DOHH2 (cell line): ENCODE data around the gene SMG5.

Source experiments
- H3F3A ChIP-seq: fragments of 200-600 bp; sonication (generic), shearing (Covaris generic); 2 replicates; pipeline ENCODE4 v1.6.0; 2016; ENCODE audit warnings: antibody characterized with exemption, mild to moderate bottlenecking; ENCODE audit not compliant: control insufficient read depth, insufficient read depth
- H3K27ac ChIP-seq: fragments of 200-600 bp; sonication (generic); 2 replicates; pipeline ENCODE4 v1.5.1; 2014; ENCODE audit warnings: low read depth, mild to moderate bottlenecking, low read length, moderate library complexity
- H3K27me3 ChIP-seq: fragments of 200-600 bp; sonication (generic); 2 replicates; pipeline ENCODE4 v1.6.1; 2014; ENCODE audit warnings: mild to moderate bottlenecking, low read length, mixed read lengths; ENCODE audit not compliant: control insufficient read depth
- H3K36me3 ChIP-seq: fragments of 200-600 bp; sonication (generic); 2 replicates; pipeline ENCODE4 v1.6.1; 2014; ENCODE audit warnings: mild to moderate bottlenecking, low read length, moderate library complexity, mixed read lengths; ENCODE audit not compliant: control insufficient read depth
- H3K4me1 ChIP-seq: fragments of 200-600 bp; sonication (generic); 2 replicates; pipeline ENCODE4 v1.6.1; 2014; ENCODE audit warnings: mild to moderate bottlenecking, low read length, mixed read lengths; ENCODE audit not compliant: control insufficient read depth
- H3K4me2 ChIP-seq: fragments of 200-600 bp; sonication (generic); 2 replicates; pipeline ENCODE4 v1.6.0; 2014; ENCODE audit warnings: mild to moderate bottlenecking, low read length, moderate library complexity
- H3K4me3 ChIP-seq: fragments of 200-600 bp; sonication (generic); 2 replicates; pipeline ENCODE4 v1.5.1; 2014; ENCODE audit warnings: mild to moderate bottlenecking, low read length, mixed read lengths
- H3K79me2 ChIP-seq: fragments of 200-600 bp; sonication (generic); 2 replicates; pipeline ENCODE4 v1.6.1; 2014; ENCODE audit warnings: mild to moderate bottlenecking, low read length, mixed read lengths; ENCODE audit not compliant: control insufficient read depth
- H3K9me2 ChIP-seq: fragments of 200-600 bp; sonication (generic); replicated peaks from 2 replicates; pipeline ENCODE4 v1.6.1; 2014; ENCODE audit warnings: mild to moderate bottlenecking, low read length, mixed read lengths; ENCODE audit not compliant: control insufficient read depth
- H3K9me3 ChIP-seq: fragments of 200-600 bp; sonication (generic); 2 replicates; pipeline ENCODE4 v1.6.1; 2014; ENCODE audit warnings: antibody characterized with exemption, low read length, mixed read lengths; ENCODE audit not compliant: control insufficient read depth, insufficient read depth
- H4K20me1 ChIP-seq: fragments of 200-600 bp; sonication (generic); 2 replicates; pipeline ENCODE4 v1.6.0; 2014; ENCODE audit warnings: low read depth, mild to moderate bottlenecking, antibody characterized with exemption, low read length, moderate library complexity; ENCODE audit not compliant: control insufficient read depth, insufficient read depth
- CTCF ChIP-seq: fragments of 200-600 bp; sonication (generic); IDR thresholded peaks from one replicate; pipeline ENCODE4 v1.5.1; 2014; ENCODE audit warnings: antibody characterized with exemption, mild to moderate bottlenecking, low read depth, low read length; ENCODE audit not compliant: poor library complexity, severe bottlenecking
- EZH2phosphoT487 ChIP-seq: fragments of 200-600 bp; sonication (generic); IDR thresholded peaks from 2 replicates; pipeline ENCODE4 v1.6.1; 2017; ENCODE audit warnings: borderline replicate concordance, mild to moderate bottlenecking, antibody characterized with exemption, low read length, moderate library complexity, mixed read lengths

Gene SMG5

GRCh38 chr1:156203331-156203730 lies 79.3 kb downstream of the SMG5 start:
- H3K4me1 ChIP-seq, result peaks cover 4% of the 10 kb centered on the region; the same call in 1 of the 2 replicates
- no peak overlapping the region for H3K27ac ChIP-seq
- no peaks in the 10 kb centered on the region for H3F3A ChIP-seq
- no peaks in the 10 kb centered on the region for H3K9me3 ChIP-seq
- H3K27me3 ChIP-seq, result no peaks in the 10 kb centered on the region
- H3K9me2 ChIP-seq, result no peaks in the 10 kb centered on the region
- H4K20me1 ChIP-seq, result 0 out of 2 replicates have a peak, but pooled peaks cover 4% of the 10 kb centered on the region
- no peak overlapping the region for H3K4me2 ChIP-seq
- peaks cover 56% of the 10 kb centered on the region for H3K36me3 ChIP-seq
- TF ChIP-seq CTCF (no peak), EZH2phosphoT487 (no peak)
- H3K4me3 ChIP-seq, result no peak overlapping the region
- H3K79me2 ChIP-seq, result peaks cover 53% of the 10 kb centered on the region

GRCh38 chr1:156200044-156200443 lies 82.6 kb downstream of the SMG5 start:
- H3K9me2 ChIP-seq, result no peaks in the 10 kb centered on the region
- no peaks in the 10 kb centered on the region for H3K27me3 ChIP-seq
- H3K4me2 ChIP-seq, result no peak overlapping the region
- no peak overlapping the region for H3K27ac ChIP-seq
- H3K4me3 ChIP-seq, result no peak overlapping the region
- H3K36me3 ChIP-seq, result peaks cover 55% of the 10 kb centered on the region
- H3F3A ChIP-seq, result no peaks in the 10 kb centered on the region
- H3K9me3 ChIP-seq, result no peaks in the 10 kb centered on the region
- H4K20me1 ChIP-seq, result 0 out of 2 replicates have a peak, but pooled peaks cover 4% of the 10 kb centered on the region
- no peak for TF ChIP-seq EZH2phosphoT487
- TF ChIP-seq CTCF, result no peak
- peaks cover 17% of the 10 kb centered on the region for H3K4me1 ChIP-seq
- peaks cover 77% of the 10 kb centered on the region for H3K79me2 ChIP-seq
